ENCODE results near the gene CDC25C. TPM values are rescaled to one million over a fixed set of nuclear protein-coding genes. Genes with fewer than 3 reads are reported as not detected.
"Not testable (repeated sequence)": the region's sequence is repeated elsewhere in the genome, so short reads cannot be mapped to it uniquely, and the experiment has no call there.

The CDC25C gene
- total and polyA plus RNA-seq, 9 of the 15 experiments (the other 6 are each of a cell fraction or from before 2014, with no cell fraction given) = 19.1 to 63.7 (median 31.9) TPM

- TF ChIP-seq PBX2 (CRISPR knock-in tag; IDR thresholded peaks at IDR 0.05; ENCODE audit: low read depth) (no peak), PBX2 (tag; conservative IDR thresholded peaks at IDR 0.05; ENCODE audit: low read depth) (no peak), ARNT (IDR thresholded peaks at IDR 0.05) (peak in 1 of 2 experiments; percentile 24; a peak in 1 of 4 replicates), MAFK (IDR thresholded peaks at IDR 0.05; ENCODE audit: low read length) (peak; percentile 52; the same call in 1 of the 2 replicates), JUN (IDR thresholded peaks at IDR 0.05; ENCODE audit: borderline replicate concordance, low read depth, low read length) (no peak), JUN (CRISPR knock-in tag; IDR thresholded peaks at IDR 0.05; ENCODE audit: borderline replicate concordance) (0 out of 2 replicates have a peak, but pooled peaks have one; percentile 21), ZSCAN29 (IDR thresholded peaks at IDR 0.05) (no peak)
Measured at GRCh38 chr5:138330813-138331448, 673 bp downstream of the CDC25C start (continued).

DNA sequence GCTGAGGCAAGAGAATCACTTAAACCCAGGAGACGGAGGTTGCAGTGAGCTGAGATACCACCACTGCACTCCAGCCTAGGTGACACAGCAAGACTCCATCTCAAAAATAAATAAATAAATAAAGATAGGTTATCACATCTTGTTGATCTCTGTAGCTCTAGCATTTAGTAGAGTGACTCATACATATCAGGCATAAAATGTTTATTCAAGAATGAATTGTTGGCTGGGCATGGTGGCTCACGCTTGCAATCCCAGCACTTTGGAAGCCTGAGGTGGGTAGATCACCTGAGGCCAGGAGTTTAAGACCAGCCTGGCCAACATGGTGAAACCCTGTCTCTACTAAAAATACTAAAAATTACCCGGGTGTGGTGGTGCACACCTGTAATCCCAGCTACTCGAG lies 13.4 kb downstream of the CDC25C start:
- BruUV-seq (replicated peaks); FAIRE-seq: not testable (repeated sequence)
- WGBS (ENCODE audit: insufficient coverage, low coverage, missing lambda C conversion rate) = 89% methylated on average over 4 of the region's 4 CpGs

More for the DNA sequence above, 13.4 kb downstream of the CDC25C start:
- H3K27me3 ChIP-seq (ENCODE audit: control insufficient read depth in 2 of 2, insufficient read depth in 2 of 2, low read length in 2 of 2); ATAC-seq; H3K4me1 ChIP-seq (replicated peaks in 1 of 2; ENCODE audit: control insufficient read depth in 2 of 2, insufficient read depth in 2 of 2, low read length in 2 of 2); DNase-seq (ENCODE audit: extremely low read depth in 1 of 4, low spot score in 3 of 4); H3K9ac ChIP-seq (ENCODE audit: insufficient read depth in 1 of 2, low read depth in 2 of 2, low read length in 2 of 2); intact Hi-C loops (cut with micrococcal nuclease); H3K4me3 ChIP-seq; CTCF ChIA-PET (ENCODE audit: low intra/inter-chr PET ratio); in situ Hi-C loops (cut with MboI); H3K27ac ChIP-seq (ENCODE audit: extremely low read depth, low read depth, low read length); H2AFZ ChIP-seq (ENCODE audit: low read depth, low read length); H3K4me2 ChIP-seq (ENCODE audit: insufficient read depth, low read length); H3K9me3 ChIP-seq (replicated peaks; ENCODE audit: control insufficient read depth, insufficient read depth, low read depth, low read length); H3K79me2 ChIP-seq (ENCODE audit: control insufficient read depth, insufficient read depth, low read length); H4K20me1 ChIP-seq (replicated peaks; ENCODE audit: control insufficient read depth, insufficient read depth, low read length); H3K9me1 ChIP-seq (ENCODE audit: control insufficient read depth, insufficient read depth, low read length): not testable (repeated sequence)
- peaks cover 25% of the 10 kb centered on the region; the same call in 2 of the 3 replicates for H3K36me3 ChIP-seq (ENCODE audit: control insufficient read depth, insufficient read depth, low read length)
- POLR2A ChIA-PET = interaction anchor here (0.6 to 6.8 kb wide), 2 partner anchors 13 to 117 kb away, joined by 4 to 31 read pairs; partner anchors contain the start of gene CDC25C

Data from K562 (cell line).